Measurements from ENCODE around the gene C1orf174.

C1orf174 gene

GRCh38 chr1:3908886-3909517 is 8.9 kb upstream of the C1orf174 start:
- DNase-seq: no peak

- no peak for DNase-seq
Observed at GRCh38 chr1:3907621-3908165, 7.6 kb upstream of the C1orf174 start.

GRCh38 chr1:3907031-3907534 is 7.0 kb upstream of the C1orf174 start:
- DNase-seq: peak; percentile 40

- no peak for DNase-seq
Observed at GRCh38 chr1:3906672-3907020, 6.6 kb upstream of the C1orf174 start.

GRCh38 chr1:3905953-3906671 is 6.0 kb upstream of the C1orf174 start:
- no peak for DNase-seq

- no peak for DNase-seq
Observed at GRCh38 chr1:3905266-3905952, 5.3 kb upstream of the C1orf174 start.

GRCh38 chr1:3904843-3905185 is 4.7 kb upstream of the C1orf174 start:
- DNase-seq: no peak

GRCh38 chr1:3904006-3904842 is 4.2 kb upstream of the C1orf174 start:
- DNase-seq: no peak

- DNase-seq: no peak
Observed at GRCh38 chr1:3903141-3904005, 3.3 kb upstream of the C1orf174 start.

- DNase-seq: no peak
Observed at GRCh38 chr1:3902571-3903091, 2.6 kb upstream of the C1orf174 start.

GRCh38 chr1:3902111-3902511 is 2.0 kb upstream of the C1orf174 start:
- no peak for DNase-seq

- peak; percentile 99 for DNase-seq
Observed at GRCh38 chr1:3900969-3901529, 977 bp upstream of the C1orf174 start.

GRCh38 chr1:3899754-3900149 is 320 bp downstream of the C1orf174 start:
- no peak for DNase-seq

- peak; percentile 13 for DNase-seq
Observed at GRCh38 chr1:3898994-3899753, 898 bp downstream of the C1orf174 start.

GRCh38 chr1:3898475-3898735 is 1.7 kb downstream of the C1orf174 start:
- no peak for DNase-seq

- DNase-seq: no peak
Observed at GRCh38 chr1:3896396-3897000, 3.6 kb downstream of the C1orf174 start.

- DNase-seq: no peak
Observed at GRCh38 chr1:3895951-3896325, 4.1 kb downstream of the C1orf174 start.

- no peak for DNase-seq
Observed at GRCh38 chr1:3895279-3895950, 4.7 kb downstream of the C1orf174 start.

- DNase-seq: no peak
Observed at GRCh38 chr1:3894626-3895278, 5.3 kb downstream of the C1orf174 start.

Measured in suppressor macrophage treated with lipopolysaccharide for 4 hours (primary cell).